ENCODE results near the gene C20orf141.

GRCh38 chr20:2798095-2798805, 16.5 kb upstream of the C20orf141 start:
- TF ChIP-seq POLR2A (IDR thresholded peaks at IDR 0.05; ENCODE audit: low read depth, low read length): no peak
- no peak for TF ChIP-seq POLR2AphosphoS5 (IDR thresholded peaks at IDR 0.05; ENCODE audit: low read depth, low read length)

All from GM12892 (cell line).